Measurements from ENCODE around the gene CTSZ. TPM values are rescaled to one million over a fixed set of nuclear protein-coding genes. Genes with fewer than 3 reads are reported as not detected.

CTSZ gene
- total and polyA plus RNA-seq, 2 of the 8 experiments (the other 6 are each of a cell fraction or from before 2014, with no cell fraction given), result 32.8 to 34.0 TPM

DNA sequence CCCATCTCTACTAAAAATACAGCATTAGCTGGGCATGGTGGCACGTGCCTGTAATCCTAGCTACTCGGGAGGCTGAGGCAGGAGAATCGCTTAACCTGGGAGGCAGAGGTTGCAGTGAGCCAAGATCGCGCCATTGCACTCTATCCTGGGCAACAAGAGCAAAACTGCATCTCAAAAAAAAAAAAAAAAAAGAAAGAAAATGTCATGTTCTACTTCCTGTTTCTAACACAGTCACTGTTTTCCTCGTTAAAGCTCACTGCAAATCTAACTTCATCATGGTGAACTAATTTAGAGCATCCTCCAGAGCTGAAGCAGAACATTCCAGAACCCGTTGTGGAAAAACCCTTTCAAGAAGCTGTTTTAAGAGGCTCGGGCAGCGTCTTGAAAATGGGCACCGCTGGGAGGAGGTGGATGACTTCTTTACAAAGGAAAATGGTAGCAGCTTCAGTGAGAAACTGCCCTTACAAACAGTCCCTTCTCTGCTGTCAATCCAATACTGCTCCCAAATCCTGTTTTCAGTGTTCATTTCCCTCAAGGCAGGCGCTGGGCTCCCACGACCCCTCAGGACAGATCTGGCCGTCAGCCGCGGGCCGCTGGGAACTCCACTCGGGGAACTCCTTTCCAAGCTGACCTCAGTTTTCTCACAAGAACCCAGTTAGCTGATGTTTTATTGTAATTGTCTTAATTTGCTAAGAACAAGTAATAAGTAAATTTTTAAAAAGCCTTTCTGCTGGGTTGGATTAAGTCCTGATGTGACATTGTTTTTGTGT is 12.5 kb downstream of the CTSZ start (continued):
- TF ChIP-seq CHD2 (IDR thresholded peaks at IDR 0.05; ENCODE audit: low read length), result no peak
- TF ChIP-seq BCL11A (IDR thresholded peaks at IDR 0.05; ENCODE audit: low read depth in 2 of 2, low read length in 2 of 2), result no peak
- TF ChIP-seq KDM1A (IDR thresholded peaks at IDR 0.05; ENCODE audit: borderline replicate concordance, low read length), result no peak
- TF ChIP-seq, protein P1, sequence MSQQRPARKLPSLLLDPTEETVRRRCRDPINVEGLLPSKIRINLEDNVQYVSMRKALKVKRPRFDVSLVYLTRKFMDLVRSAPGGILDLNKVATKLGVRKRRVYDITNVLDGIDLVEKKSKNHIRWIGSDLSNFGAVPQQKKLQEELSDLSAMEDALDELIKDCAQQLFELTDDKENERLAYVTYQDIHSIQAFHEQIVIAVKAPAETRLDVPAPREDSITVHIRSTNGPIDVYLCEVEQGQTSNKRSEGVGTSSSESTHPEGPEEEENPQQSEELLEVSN (IDR thresholded peaks at IDR 0.05), result no peak
- TF ChIP-seq CEBPB (IDR thresholded peaks at IDR 0.05; ENCODE audit: low read depth, low read length), result no peak
- no peak for TF ChIP-seq FOSL1 (IDR thresholded peaks at IDR 0.05; ENCODE audit: insufficient read depth, low read depth, low read length)
- TF ChIP-seq SIN3A (conservative IDR thresholded peaks at IDR 0.05 in 1 of 2, IDR thresholded peaks at IDR 0.05 in 1 of 2; ENCODE audit: low read depth in 1 of 2, low read length in 2 of 2), result no peak
- TF ChIP-seq SP4 (IDR thresholded peaks at IDR 0.05; ENCODE audit: low read length), result no peak
- TF ChIP-seq TBP (IDR thresholded peaks at IDR 0.05; ENCODE audit: low read depth, low read length), result no peak

Measured in H1 (cell line).